Activated effector memory CD4-positive, alpha-beta T cell treated with anti-CD3 and anti-CD28 coated beads, Interleukin-2, amount 50 U/mL, for 16 hours (primary cell): ENCODE results near the gene AMDHD1.

ENCODE experiments used
- DNase-seq: peaks from one replicate; pipeline ENCODE4 v3.0.0-alpha.2; 2020

AMDHD1 gene

GRCh38 chr12:95943330-95943842 lies at the start of gene AMDHD1:
TSS of gene AMDHD1 (plus strand) at chr12:95943331. CDS start at chr12:95943399, 68 bp downstream.
- DNase-seq: peak; percentile 86

GRCh38 chr12:95896846-95897245 lies 46.3 kb upstream of the AMDHD1 start:
- no peak for DNase-seq

GRCh38 chr12:95898081-95898480 lies 45.0 kb upstream of the AMDHD1 start:
- DNase-seq: no peak

- DNase-seq: no peak
These were observed 34.6 kb upstream of the AMDHD1 start for GRCh38 chr12:95908573-95908972.

GRCh38 chr12:95909871-95910270 lies 33.3 kb upstream of the AMDHD1 start:
- no peak for DNase-seq

GRCh38 chr12:95918194-95918993 lies 24.7 kb upstream of the AMDHD1 start:
- DNase-seq: peak; percentile 68

GRCh38 chr12:95919110-95919509 lies 24.0 kb upstream of the AMDHD1 start:
- DNase-seq: no peak

- DNase-seq: no peak
These were observed 20.9 kb upstream of the AMDHD1 start for GRCh38 chr12:95922231-95922630.

GRCh38 chr12:95940514-95940913 lies 2.6 kb upstream of the AMDHD1 start:
- no peak for DNase-seq

- DNase-seq: no peak
These were observed 1.0 kb upstream of the AMDHD1 start for GRCh38 chr12:95942101-95942523.

- DNase-seq: peak; percentile 92
These were observed 404 bp upstream of the AMDHD1 start, which contains the start of gene CCDC38 for GRCh38 chr12:95942524-95943329. TSS of gene CCDC38 (minus strand) at chr12:95942614. CDS start at chr12:95936509, 6,105 bp downstream.

GRCh38 chr12:95944108-95944704 lies 1.1 kb downstream of the AMDHD1 start:
- no peak for DNase-seq

GRCh38 chr12:95949477-95950206 lies 6.5 kb downstream of the AMDHD1 start:
- DNase-seq: no peak

- no peak for DNase-seq
These were observed 8.4 kb downstream of the AMDHD1 start for GRCh38 chr12:95951515-95951914.

GRCh38 chr12:95953000-95953399 lies 9.9 kb downstream of the AMDHD1 start:
- no peak for DNase-seq

GRCh38 chr12:95955549-95956159 lies 12.5 kb downstream of the AMDHD1 start:
- DNase-seq: no peak

- no peak for DNase-seq
These were observed 13.5 kb downstream of the AMDHD1 start for GRCh38 chr12:95956557-95957145.

- DNase-seq: no peak
These were observed 16.0 kb downstream of the AMDHD1 start for GRCh38 chr12:95959107-95959506.

- DNase-seq: no peak
These were observed 17.1 kb downstream of the AMDHD1 start for GRCh38 chr12:95960241-95960640.

GRCh38 chr12:95962222-95962621 lies 19.1 kb downstream of the AMDHD1 start:
- DNase-seq: no peak

- no peak for DNase-seq
These were observed 20.0 kb downstream of the AMDHD1 start for GRCh38 chr12:95963096-95963495.
